ENCODE results near the gene TSPAN5.

TSPAN5 gene

DNA sequence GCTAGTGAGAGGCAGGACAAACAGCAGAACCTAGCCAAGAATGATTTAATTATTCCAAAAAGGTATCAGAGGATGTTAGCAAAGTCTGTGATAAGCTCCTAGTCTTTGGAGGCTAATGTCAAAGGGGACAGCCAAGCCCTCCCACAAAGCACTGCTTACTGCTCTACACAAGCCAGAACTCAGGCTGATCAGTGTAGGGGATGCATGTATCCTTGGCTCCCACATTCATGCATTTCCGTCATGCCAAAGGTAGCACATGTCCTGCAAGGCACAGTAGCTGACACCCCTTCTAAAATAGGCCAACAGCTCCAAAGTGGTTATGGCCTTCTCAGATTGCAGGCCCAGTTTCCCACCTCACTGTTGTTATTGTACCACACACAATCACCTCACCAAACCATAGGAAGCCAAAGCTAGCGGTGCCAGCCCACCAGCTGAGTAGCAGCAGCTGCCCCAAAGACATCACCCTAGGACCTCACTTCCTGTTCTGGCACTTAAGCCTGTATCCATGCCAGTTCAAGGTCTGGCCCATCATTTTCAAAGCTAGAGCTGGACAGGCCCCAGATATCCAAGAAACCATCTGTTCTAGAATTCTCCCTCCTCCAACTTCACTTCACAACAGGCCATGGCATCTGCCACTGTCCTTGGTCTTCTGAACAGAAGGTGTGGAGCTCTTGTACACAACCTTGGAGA lies 40.9 kb downstream of the TSPAN5 start:
- DNase-seq (ENCODE audit: low read depth) = no peak

DNA sequence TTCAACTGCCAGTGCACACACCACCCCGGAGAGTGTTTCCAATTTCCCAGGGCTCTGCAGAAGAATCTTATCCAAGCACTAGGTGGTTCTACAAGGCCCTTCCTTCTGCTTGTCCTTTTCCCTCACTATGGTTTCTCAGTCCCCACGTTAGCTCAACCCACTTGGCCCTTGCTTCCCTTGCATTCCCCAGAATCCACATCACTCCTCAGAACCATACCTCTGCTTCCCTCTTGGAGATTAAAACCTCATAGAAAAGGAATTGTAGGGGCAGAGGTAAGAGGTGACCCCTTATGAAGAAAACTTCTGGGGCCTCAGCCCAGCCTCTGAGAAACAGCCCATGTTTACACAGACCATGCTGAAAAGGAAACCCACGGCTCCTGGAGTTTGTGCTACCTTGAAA lies 42.4 kb downstream of the TSPAN5 start:
- no peak for DNase-seq (ENCODE audit: low read depth)

DNA sequence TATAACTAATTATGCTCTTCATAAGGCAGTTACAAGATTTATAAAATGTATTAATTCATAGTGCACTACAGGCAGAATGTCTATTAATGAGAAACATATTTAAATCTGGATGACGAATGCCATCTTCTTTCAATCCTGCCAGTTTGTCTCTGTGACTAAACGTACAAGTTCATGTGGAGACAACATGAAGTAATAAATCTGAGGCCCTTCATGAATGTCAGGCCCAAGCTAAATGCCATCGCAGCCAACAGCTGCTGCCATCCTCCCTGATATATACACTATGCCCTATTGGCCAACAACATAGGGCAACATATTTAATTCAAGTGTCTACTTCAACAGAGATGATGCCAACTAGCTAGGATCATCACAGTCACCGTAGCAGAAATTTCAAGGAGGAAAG lies 43.7 kb downstream of the TSPAN5 start:
- no peak for DNase-seq (ENCODE audit: low read depth)

DNA sequence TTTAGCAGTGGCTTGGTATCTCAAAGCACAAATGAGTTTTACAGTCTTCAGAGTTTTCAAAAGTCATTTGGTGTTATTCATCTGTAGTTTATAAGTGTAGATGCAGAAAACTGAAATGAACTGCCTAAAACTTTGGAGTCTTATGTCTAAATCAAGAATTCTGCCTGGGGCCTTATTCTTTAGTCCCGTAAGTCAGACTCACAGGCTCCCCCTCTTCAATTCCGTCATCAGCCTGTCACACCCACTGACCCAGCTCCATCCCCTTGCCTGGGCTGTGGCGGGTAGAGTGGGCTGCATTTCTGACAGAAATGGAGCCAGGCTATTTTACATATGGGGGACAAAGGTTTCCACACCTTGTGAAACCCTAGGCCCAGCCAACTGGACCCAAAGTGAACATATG lies 44.3 kb downstream of the TSPAN5 start:
- no peak for DNase-seq (ENCODE audit: low read depth)

DNA sequence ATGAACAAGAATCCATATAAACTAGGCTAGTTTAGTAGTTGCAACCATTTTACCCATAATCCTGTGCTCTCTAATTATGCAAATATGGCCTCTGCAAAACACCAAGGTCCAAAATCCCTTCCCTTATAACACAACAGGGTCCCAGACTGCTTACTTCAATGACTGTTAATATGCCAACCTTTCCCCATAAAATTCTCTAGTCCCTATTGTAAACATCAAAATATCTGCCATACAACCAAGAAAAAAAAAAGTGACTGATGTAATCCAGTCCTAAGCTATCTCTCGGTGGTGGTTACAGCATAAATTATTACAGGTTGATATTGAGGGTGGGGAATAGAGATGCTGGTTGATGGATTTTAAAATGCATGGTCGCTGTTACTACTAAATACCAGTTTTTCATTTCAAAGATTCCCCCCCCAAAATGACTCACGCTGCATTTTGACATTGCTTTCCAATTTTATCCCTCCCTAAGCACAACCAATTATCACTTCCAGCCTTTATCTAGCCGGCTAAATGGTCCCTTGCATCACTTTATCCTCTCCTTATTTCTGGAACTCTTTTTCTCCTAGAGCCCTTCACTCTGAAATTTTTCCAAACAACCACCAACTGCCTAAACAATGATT lies 44.8 kb downstream of the TSPAN5 start:
- no peak for DNase-seq (ENCODE audit: low read depth)

DNA sequence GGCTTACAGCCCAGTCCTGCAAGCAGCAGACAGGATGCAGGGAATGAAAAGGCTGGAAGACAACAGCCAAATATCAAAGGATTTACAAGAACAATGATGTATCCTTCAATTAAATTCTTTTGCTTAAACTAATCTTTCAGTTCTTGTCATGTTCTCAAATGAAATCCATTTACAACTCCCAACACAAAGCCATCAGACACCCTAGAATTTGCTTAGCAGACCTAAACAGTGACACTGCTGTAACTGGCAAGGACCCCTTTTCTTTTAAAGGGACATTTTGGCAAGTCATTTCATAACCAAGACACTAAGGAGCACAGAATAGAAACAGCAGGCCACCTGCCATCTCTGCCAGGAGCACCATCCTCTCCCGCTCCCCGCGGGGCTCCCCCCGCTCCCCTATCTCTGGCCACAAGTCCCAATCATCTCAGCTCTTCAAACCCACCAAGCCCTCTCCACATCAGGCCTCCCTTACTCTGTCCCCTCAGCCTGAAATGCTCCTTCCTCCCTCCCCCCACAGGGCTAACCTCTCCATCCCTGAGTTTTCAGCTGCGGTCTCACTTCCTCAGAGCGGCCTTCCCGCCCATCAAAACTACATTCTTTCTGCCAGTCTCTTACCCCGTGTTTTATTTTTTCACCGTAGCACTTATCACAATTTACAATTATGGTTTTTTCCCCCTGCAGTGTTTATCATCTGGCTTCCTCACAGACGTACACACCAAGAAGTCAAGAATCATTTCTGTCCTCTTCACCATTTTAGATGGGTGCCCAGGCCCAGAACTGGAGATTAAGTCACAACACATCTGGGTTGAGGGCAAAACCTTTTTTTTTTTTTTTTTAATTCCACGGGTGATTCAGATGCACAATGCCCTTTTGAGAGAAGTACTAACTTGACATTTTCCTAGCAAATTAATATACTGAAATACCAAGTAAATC lies 45.8 kb downstream of the TSPAN5 start:
- DNase-seq (ENCODE audit: low read depth) = no peak

DNA sequence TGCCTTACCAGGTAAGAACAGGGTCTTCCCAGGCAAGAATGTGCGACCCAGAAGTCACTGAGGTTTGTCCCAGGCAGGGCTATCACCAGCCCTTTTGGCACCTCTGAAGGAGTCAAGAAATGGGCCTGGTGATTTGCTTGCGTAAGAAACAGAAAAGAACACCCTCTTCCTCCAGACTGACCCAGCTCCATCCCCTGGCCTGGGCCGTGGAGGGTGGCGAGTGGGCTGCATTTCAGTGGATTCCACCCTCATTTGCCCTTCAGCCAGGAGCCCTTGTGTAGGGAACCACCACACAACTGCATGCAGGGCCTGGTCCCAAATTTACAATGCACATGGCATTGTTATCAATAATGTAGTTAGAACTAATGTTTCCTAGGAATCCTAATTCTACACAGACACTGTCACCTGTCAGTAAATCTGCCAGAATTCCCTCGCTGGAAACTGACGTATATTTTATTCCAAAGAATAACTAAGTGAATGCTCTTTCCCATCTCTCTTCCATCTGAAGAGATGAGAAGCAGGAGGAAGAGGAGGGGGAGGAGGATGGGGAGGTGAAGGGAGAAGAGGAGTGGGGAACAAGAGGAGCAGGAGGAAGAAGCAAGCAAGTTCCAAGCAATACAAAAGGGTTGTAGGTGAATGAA lies 46.6 kb downstream of the TSPAN5 start:
- no peak for DNase-seq (ENCODE audit: low read depth)

DNA sequence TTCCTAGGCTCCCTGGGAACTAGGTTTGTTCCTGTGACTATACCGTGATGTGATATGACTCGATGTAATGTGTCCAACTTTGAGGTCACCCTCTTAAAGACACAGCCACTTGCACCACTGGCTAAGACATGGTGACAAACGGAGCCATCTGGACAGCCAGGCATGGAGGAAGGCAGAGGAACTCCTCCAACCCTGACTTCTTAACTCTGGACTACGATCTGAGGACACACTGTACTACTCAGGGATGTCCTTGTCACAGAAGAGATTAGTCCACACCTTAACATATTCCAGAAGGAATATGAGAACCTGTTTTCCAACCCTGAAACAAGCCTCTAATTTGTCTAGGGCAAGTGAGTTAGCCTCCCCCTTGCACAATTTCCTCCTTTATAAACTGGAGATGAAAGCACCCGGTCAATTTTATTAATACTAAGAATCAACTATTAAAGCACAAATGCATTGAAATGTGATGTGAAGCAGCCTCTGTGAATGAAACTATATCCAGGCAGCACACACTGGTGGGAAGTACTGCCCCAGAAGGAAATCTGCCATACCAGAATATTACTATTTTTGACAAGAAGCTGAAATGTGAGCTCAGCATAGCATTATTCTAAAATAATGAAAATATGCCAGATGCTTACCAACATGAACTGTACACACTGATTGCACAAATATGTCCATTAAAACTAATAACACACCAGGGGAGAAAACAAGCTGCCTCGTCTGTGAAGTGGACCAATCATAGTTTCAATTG lies 47.3 kb downstream of the TSPAN5 start:
- no peak for DNase-seq (ENCODE audit: low read depth)

DNA sequence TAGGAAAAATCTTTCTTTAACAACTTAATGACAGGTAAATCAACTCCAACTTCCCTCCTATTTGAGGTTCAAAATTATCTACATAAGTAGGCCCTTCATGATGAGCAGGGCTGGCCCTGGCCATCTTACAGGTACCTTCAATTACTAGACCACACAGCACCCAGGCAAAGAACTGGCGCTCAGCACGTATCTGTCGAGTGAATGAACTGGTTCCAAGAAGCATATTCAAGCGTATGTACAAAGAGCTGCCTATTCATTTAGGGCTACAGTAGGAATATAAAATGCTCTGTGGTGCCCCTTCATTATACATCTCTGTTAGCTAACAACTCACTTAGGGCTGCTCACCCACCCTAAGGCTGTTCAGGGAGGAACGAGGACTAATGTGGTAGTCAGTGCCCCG lies 48.0 kb downstream of the TSPAN5 start:
- no peak for DNase-seq (ENCODE audit: low read depth)

DNA sequence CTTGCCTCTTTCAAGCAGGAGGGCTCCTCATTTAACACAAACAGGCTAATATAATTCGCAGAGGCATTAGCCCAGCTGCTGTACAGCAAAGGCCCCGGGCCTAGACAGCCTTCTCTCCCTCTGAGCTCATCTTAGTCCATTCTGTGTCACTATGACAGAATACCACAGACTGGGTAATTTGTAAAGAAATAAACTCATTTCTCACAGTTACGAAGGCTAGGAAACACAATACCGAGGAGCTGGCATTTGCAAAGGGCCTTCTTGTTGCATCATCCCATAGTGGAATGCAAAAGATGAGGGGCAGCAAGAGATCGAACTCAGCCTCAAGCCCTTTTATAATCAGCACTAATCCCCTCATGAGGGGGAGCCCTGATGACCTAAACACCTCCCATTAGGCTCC lies 48.5 kb downstream of the TSPAN5 start:
- no peak for DNase-seq (ENCODE audit: low read depth)

DNA sequence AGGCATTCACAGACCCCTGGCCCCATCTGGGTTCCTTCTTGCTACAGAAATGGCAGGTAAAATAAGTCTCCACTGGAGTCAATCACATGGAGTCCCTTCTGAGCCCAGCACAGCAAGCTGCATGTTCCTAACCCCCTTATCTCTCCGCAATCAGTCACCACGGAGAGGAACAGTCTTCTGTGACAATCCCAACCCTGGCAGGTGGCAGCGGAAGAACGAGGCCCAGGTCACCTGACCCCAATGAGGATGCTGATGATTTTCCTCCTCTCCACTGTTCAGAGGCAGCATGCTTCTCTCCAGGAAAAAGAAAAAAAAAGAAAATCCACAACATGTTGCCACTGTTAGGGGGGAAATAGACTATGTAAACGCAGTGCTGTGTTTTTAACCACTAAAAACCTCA lies 50.1 kb downstream of the TSPAN5 start:
- no peak for DNase-seq (ENCODE audit: low read depth)

DNA sequence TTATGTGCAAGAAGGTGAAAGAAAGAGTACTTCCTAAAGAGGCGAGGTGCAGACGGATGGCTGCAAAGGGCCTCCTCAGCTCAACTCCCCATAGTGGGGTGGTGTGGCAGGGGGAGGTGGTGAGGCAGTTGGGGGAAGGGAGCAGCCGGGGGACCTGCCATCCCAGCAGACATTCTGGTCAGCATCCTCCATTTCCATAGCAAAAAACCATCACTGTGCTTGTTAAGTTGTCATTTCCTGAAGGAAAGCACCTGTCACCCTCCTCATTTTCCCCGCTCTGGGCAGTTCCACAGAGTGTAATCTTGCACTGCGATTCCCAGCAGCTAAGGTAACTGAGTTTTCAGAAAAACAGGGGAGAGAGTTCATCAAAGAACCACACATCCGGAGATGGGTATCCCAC lies 51.5 kb downstream of the TSPAN5 start:
- DNase-seq (ENCODE audit: low read depth) = no peak

DNA sequence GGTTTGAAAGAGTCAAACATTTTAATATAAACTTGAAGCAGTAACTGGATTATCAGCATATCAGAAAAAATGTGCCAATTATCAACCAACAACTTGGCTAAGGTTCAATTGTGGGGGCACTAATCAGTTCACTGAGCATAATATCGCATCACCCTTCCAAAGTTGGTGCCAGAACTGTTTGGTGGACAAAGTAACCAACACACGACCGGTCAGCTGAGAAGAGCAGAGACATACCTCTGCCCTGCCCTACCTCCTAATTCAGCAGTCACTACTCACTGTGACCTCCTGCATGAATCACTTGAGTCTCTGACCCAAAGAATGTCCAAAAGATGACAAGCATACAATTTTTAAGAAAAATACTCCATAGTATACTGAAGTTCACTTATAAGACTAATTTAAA lies 53.2 kb downstream of the TSPAN5 start:
- no peak for DNase-seq (ENCODE audit: low read depth)

DNA sequence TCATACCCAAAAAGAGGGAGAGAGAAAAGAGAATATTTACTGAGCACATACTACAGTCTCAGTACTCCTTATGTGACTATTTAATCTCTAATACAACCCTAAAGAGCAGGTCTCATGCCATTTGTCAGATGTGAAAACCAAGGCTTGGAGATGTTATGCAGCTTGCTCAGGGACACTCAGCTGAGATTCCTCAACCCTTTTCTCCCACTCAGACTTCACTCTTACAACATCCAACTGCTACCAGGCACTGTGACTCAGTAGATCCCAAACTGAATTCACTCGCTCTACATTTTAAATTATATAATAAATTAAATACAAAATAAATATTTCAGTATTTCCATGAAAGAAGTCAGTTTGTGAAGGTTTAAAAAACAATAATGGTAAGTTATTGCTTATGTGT lies 53.7 kb downstream of the TSPAN5 start:
- DNase-seq (ENCODE audit: low read depth) = no peak

DNA sequence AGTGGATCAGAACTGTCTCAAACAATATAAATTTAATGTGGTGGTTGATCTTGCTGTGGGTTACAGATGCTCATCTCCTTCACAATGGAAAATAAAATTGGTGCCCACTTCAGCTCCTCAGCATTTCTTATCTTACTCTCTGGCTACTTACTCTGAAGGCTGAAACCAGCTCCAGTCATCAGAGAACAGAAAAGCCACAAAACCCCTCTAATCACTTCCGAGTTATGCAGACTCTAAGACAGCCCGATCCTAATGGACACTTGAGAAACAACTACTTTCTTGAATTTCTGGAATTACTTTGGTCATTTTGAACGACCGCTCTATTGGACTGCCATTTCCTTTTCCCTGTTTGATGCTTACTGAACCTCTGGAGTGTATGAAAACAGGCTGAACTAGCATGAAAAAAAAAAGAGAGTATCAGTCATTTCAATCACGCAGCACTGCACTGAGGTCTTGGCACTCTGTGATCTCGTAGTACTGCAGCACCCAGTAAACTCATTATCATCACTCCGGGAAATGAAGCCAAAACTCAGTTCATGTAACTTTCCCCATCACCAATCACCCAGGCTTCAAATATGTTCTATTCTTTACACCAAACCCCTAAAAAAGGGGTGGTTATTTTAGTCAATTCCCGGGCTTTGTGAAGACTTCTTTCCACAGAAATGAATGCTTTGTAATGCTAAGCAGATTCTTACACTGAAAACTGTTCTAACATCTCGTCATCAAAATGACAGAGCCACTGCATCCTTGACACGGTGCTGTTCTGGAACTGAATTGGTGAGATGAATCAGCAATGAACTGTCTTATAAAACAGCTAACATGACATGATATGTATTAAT lies 54.5 kb downstream of the TSPAN5 start:
- no peak for DNase-seq (ENCODE audit: low read depth)

DNA sequence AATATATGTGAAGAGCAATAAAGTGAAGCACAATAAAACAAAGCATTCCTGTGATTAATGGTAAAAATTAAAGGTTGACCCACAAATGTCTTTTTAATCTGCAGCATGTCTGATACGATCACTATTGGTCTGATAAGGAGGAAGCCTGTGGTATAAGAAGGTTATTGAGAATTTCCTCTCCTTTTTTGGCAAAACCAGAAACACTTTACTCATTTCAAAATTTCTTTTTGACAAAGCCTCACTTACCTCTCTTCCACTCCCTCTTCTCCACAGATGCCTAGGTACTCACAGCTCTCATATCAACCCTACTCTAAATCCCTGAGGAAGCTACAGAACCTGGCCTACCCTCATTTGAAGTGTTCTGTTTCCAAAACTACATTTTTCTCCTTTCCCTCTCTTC lies 56.1 kb downstream of the TSPAN5 start:
- DNase-seq (ENCODE audit: low read depth) = no peak

DNA sequence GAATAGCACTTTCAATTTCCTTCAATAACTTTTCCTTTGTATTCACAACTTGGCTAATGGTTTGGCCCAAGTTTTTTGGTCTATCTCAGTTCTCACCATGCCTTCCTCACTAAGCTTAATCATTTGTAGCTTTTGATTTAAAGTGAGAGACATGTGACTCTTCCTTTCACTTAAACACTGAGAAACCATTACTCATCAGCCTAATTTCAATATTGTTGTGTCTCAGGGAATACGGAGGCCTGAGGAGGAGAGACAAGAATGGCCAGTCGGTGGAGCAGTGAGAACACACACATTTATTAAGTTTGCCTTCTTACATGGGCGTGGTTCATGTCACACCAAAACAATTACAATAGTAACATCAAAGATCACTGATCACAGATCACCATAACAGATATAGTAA lies 56.7 kb downstream of the TSPAN5 start:
- peak; percentile 14 for DNase-seq (ENCODE audit: low read depth)

DNA sequence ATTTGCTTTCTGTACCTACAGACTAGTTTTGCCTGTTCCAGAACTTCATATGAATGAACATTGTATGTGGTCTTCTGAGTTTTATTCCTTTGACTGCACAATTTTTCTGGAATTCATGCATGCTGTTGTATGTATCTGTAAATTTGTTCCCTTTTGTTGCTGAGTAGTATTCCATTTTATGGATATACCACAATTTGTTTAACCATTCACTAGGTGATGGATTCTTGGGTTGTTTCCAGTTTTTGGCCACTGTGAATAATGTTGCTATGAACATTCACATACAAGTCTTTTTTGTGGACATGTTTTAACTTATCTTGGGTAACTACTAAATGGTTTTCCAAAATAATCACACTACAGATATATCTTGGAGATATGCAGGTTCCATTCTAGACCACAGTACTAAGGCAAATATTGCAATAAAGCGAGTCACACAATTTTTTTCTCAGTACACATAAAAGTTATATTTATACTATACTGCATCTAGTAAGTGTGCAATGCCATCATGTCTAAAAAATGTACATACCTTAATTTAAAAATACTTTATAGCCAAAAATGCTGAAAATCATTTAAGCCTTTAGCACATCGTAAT lies 58.7 kb downstream of the TSPAN5 start:
- DNase-seq (ENCODE audit: low read depth) = no peak

DNA sequence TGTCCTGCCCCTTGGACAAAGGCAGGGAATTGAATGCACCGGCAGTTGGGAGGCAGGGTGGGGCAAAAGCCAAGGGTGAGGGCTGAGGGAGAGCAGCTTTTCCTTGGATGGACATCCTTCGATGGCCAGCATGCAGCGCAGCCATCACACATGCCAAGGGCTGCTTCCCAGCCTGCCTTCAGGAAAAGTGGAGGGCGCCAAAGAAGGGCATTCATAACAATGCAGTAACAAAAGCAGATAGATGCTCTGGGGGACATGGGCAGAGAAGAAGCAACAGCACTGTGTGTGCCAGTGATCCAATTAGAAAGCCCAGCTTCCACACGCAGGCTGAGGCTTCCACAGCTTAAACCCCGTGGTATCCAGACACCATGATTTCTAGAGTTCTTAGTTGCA lies 71.5 kb downstream of the TSPAN5 start:
- DNase-seq (ENCODE audit: low read depth) = no peak

DNA sequence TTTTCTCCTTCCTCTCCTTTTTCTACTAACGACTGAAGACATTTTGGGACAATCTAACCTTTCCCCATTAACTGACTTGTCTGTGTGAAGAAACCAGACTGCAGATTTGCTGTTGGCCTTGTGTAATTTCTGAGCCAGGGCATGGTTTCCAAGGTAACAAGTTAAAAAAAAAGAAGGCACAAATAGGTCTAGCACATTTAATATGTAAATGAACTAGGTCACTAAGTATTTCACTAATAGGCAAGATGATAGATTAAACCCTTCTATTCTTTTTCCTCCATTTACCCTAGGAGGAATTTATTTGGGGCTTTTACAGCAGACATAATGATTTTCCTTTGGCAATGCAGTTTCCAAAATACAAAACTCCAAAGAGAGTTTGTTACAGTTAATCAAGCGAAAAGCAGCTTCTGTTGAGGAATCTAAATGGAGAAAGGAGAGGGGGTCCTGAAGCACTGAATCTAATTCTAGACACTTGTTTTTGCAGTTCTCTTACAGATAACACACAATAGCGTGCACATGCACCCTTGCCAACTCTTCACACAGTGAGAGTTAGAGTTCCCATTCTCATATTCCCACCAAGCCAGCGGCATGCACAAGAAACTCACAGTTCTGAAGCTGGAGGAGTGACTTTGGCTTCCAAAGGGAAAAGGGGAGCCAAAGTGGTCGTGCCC lies 72.0 kb downstream of the TSPAN5 start:
- DNase-seq (ENCODE audit: low read depth) = no peak
